PC-3 (cell line): Measurements from ENCODE around the gene LIX1L.

ENCODE experiments used
- CTCF ChIP-seq: fragments of 300-600 bp; sonication (generic); conservative IDR thresholded peaks from 2 replicates; pipeline ENCODE4 v1.5.1; 2017; ENCODE audit warnings: antibody characterized with exemption, low read depth, mild to moderate bottlenecking, low read length
- EZH2 ChIP-seq: fragments of 300-600 bp; sonication (generic); IDR thresholded peaks from one replicate; pipeline ENCODE4 v1.6.1; 2017; ENCODE audit warnings: antibody characterized with exemption, mild to moderate bottlenecking, low read length; ENCODE audit not compliant: unreplicated experiment

- TF ChIP-seq EZH2, result no peak
- no peak for TF ChIP-seq CTCF
Observed at GRCh38 chr1:145990249-145990855, 32.5 kb upstream of the LIX1L start.
